ENCODE data around the gene GTF2I.

- TF ChIP-seq, protein P1, sequence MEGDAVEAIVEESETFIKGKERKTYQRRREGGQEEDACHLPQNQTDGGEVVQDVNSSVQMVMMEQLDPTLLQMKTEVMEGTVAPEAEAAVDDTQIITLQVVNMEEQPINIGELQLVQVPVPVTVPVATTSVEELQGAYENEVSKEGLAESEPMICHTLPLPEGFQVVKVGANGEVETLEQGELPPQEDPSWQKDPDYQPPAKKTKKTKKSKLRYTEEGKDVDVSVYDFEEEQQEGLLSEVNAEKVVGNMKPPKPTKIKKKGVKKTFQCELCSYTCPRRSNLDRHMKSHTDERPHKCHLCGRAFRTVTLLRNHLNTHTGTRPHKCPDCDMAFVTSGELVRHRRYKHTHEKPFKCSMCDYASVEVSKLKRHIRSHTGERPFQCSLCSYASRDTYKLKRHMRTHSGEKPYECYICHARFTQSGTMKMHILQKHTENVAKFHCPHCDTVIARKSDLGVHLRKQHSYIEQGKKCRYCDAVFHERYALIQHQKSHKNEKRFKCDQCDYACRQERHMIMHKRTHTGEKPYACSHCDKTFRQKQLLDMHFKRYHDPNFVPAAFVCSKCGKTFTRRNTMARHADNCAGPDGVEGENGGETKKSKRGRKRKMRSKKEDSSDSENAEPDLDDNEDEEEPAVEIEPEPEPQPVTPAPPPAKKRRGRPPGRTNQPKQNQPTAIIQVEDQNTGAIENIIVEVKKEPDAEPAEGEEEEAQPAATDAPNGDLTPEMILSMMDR (IDR thresholded peaks at IDR 0.05), result peak; percentile 7
- no peak for TF ChIP-seq EZH2phosphoT487 (IDR thresholded peaks at IDR 0.05)
Observed at GRCh38 chr7:74709880-74710671, 52.6 kb downstream of the GTF2I start.
